Osteoblast (primary cell): ENCODE results near the gene CLIP4. TPM values are rescaled to one million over a fixed set of nuclear protein-coding genes. Genes with fewer than 3 reads are reported as not detected.

Source experiments
- DNase-seq: peaks from one replicate; pipeline ENCODE4 v3.0.0; 2011; ENCODE audit warnings: low spot score, mixed read lengths; ENCODE audit not compliant: insufficient read length; ENCODE audit errors: missing footprints
- H2AFZ ChIP-seq: 2 replicates; pipeline ENCODE4 v1.6.0; 2011; ENCODE audit warnings: mild to moderate bottlenecking, low read length
- H3K27ac ChIP-seq: 2 replicates; pipeline ENCODE4 v1.5.1; 2011; ENCODE audit warnings: mild to moderate bottlenecking, low read depth, low read length, moderate library complexity
- H3K27me3 ChIP-seq: 2 replicates; pipeline ENCODE4 v1.6.0; 2012; ENCODE audit warnings: mild to moderate bottlenecking, control low read depth, inconsistent platforms, low read length, moderate library complexity; ENCODE audit not compliant: insufficient read depth
- H3K36me3 ChIP-seq: 2 replicates; pipeline ENCODE4 v1.5.1; 2011; ENCODE audit warnings: mild to moderate bottlenecking, low read length, control low read depth, moderate library complexity; ENCODE audit not compliant: insufficient read depth
- H3K4me1 ChIP-seq: 2 replicates; pipeline ENCODE4 v1.5.1; 2011; ENCODE audit warnings: mild to moderate bottlenecking, low read length, control low read depth, moderate library complexity; ENCODE audit not compliant: insufficient read depth
- H3K4me2 ChIP-seq: 2 replicates; pipeline ENCODE4 v1.6.0; 2011; ENCODE audit warnings: mild to moderate bottlenecking, low read length; ENCODE audit not compliant: insufficient read depth
- H3K4me3 ChIP-seq: fragments of 200-600 bp; sonication (generic); 3 replicates; pipeline ENCODE4 v1.5.1; 2012; ENCODE audit warnings: mild to moderate bottlenecking, low read length, inconsistent platforms; ENCODE audit not compliant: insufficient read depth
- H3K79me2 ChIP-seq: 2 replicates; pipeline ENCODE4 v1.6.0; 2012; ENCODE audit warnings: mild to moderate bottlenecking, low read length, control low read depth, inconsistent platforms; ENCODE audit not compliant: insufficient read depth
- H3K9me3 ChIP-seq: 2 replicates; pipeline ENCODE4 v1.5.1; 2011; ENCODE audit warnings: low read depth, low read length, control low read depth
- H4K20me1 ChIP-seq: 2 replicates; pipeline ENCODE4 v1.6.0; 2012; ENCODE audit warnings: mild to moderate bottlenecking, low read length, control low read depth; ENCODE audit not compliant: insufficient read depth
- total RNA-seq: library from RNA; depleted of rRNA; stranded (reverse); fragments of >200 nt; gene quantifications from 2 replicates; pipeline ENCODE4 v1.2.3, GENCODE V29; 2012
- TF ChIP-seq, protein P1 (sequence below): IDR thresholded peaks from 2 replicates; pipeline ENCODE4 v1.5.1; 2011; ENCODE audit warnings: mild to moderate bottlenecking, low read depth, low read length, moderate library complexity; ENCODE audit errors: extremely low read depth

CLIP4 gene
- total RNA-seq, 1 donor = 124 TPM

GRCh38 chr2:29109246-29109645 is 6.0 kb upstream of the CLIP4 start:
- Histone ChIP-seq H4K20me1 (no peaks in the 10 kb centered on the region), H3K4me3 (no peak overlapping the region), H3K27ac (peak overlapping the region; percentile 74), H3K27me3 (no peaks in the 10 kb centered on the region), H3K4me1 (peaks cover 35% of the 10 kb centered on the region), H2AFZ (no peak overlapping the region), H3K36me3 (no peaks in the 10 kb centered on the region), H3K79me2 (no peaks in the 10 kb centered on the region), H3K4me2 (no peak overlapping the region), H3K9me3 (no peaks in the 10 kb centered on the region)
- TF ChIP-seq, protein P1, sequence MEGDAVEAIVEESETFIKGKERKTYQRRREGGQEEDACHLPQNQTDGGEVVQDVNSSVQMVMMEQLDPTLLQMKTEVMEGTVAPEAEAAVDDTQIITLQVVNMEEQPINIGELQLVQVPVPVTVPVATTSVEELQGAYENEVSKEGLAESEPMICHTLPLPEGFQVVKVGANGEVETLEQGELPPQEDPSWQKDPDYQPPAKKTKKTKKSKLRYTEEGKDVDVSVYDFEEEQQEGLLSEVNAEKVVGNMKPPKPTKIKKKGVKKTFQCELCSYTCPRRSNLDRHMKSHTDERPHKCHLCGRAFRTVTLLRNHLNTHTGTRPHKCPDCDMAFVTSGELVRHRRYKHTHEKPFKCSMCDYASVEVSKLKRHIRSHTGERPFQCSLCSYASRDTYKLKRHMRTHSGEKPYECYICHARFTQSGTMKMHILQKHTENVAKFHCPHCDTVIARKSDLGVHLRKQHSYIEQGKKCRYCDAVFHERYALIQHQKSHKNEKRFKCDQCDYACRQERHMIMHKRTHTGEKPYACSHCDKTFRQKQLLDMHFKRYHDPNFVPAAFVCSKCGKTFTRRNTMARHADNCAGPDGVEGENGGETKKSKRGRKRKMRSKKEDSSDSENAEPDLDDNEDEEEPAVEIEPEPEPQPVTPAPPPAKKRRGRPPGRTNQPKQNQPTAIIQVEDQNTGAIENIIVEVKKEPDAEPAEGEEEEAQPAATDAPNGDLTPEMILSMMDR = no peak
- DNase-seq = no peak

- H2AFZ ChIP-seq = no peak overlapping the region
- H3K4me1 ChIP-seq = peaks cover 43% of the 10 kb centered on the region
- H3K27ac ChIP-seq = peak overlapping the region; percentile 20
- no peaks in the 10 kb centered on the region for H3K27me3 ChIP-seq
- no peak overlapping the region for H3K4me3 ChIP-seq
- no peak for DNase-seq
- H3K4me2 ChIP-seq = no peak overlapping the region
- H3K79me2 ChIP-seq = peaks cover 2% of the 10 kb centered on the region
- TF ChIP-seq, protein P1 = no peak
- no peaks in the 10 kb centered on the region for H3K36me3 ChIP-seq
- H3K9me3 ChIP-seq = no peaks in the 10 kb centered on the region
- no peaks in the 10 kb centered on the region for H4K20me1 ChIP-seq
Measured at GRCh38 chr2:29110916-29111535, 4.2 kb upstream of the CLIP4 start.

- TF ChIP-seq, protein P1 = no peak
- H3K27ac ChIP-seq = peak overlapping the region; percentile 86
- no peak overlapping the region for H2AFZ ChIP-seq
- H4K20me1 ChIP-seq = no peaks in the 10 kb centered on the region
- H3K4me1 ChIP-seq = peaks cover 53% of the 10 kb centered on the region
- no peaks in the 10 kb centered on the region for H3K27me3 ChIP-seq
- peaks cover 16% of the 10 kb centered on the region for H3K79me2 ChIP-seq
- no peak for DNase-seq
- H3K9me3 ChIP-seq = no peaks in the 10 kb centered on the region
- no peaks in the 10 kb centered on the region for H3K36me3 ChIP-seq
- H3K4me2 ChIP-seq = no peak overlapping the region
- H3K4me3 ChIP-seq = no peak overlapping the region
Measured at GRCh38 chr2:29112379-29112778, 2.8 kb upstream of the CLIP4 start.

GRCh38 chr2:29113027-29113686 is 2.1 kb upstream of the CLIP4 start:
- Histone ChIP-seq H3K36me3 (no peaks in the 10 kb centered on the region), H3K4me1 (peaks cover 58% of the 10 kb centered on the region), H2AFZ (no peak overlapping the region), H4K20me1 (no peaks in the 10 kb centered on the region), H3K4me3 (no peak overlapping the region), H3K9me3 (no peaks in the 10 kb centered on the region), H3K27ac (peak overlapping the region; percentile 86), H3K4me2 (peak overlapping the region; percentile 76), H3K79me2 (peaks cover 24% of the 10 kb centered on the region), H3K27me3 (no peaks in the 10 kb centered on the region)
- peak; percentile 89 for DNase-seq
- TF ChIP-seq, protein P1 = no peak
